Measurements from ENCODE around the gene WDR81. TPM values are rescaled to one million over a fixed set of nuclear protein-coding genes. Genes with fewer than 3 reads are reported as not detected.

WDR81 gene
- 13.2 to 33.0 TPM (median 29.4 TPM) in 5 replicates for total RNA-seq (2022; extraction: Qiagen RNA extraction; ENCODE audit: low read depth)

GRCh38 chr17:1724351-1724868 lies at the start of gene WDR81:
Gene WDR81, plus strand, starts transcription at chr17:1724704. Its CDS starts 256 bp downstream, at chr17:1724960.

GRCh38 chr17:1684378-1685189 lies 39.9 kb upstream of the WDR81 start, which contains the start of gene PRPF8:
Gene PRPF8, minus strand, starts transcription at chr17:1684867. Its CDS starts 296 bp downstream, at chr17:1684571.

GRCh38 chr17:1709971-1710806 lies 14.3 kb upstream of the WDR81 start, which contains the start of gene TLCD2:
Gene TLCD2, minus strand, starts transcription at chr17:1710377. Its CDS starts 135 bp downstream, at chr17:1710242.

GRCh38 chr17:1742371-1743087 lies 18.0 kb downstream of the WDR81 start, which contains the start of gene SERPINF2:
Gene SERPINF2, plus strand, starts transcription at chr17:1742871. Its CDS starts 2,125 bp downstream, at chr17:1744996.

Other genes starting within 250 kb of the WDR81 start
- 85.5 to 152 TPM (median 144 TPM) in 5 replicates for gene MYO1C, start 232.0 kb upstream of the WDR81 start, total RNA-seq (2022; extraction: Qiagen RNA extraction; ENCODE audit: low read depth)
- 15.9 to 28.7 TPM (median 24.0 TPM) in 5 replicates for gene INPP5K, start 208.1 kb upstream of the WDR81 start, total RNA-seq (2022; extraction: Qiagen RNA extraction; ENCODE audit: low read depth)
- gene PITPNA, start 161.9 kb upstream of the WDR81 start, total RNA-seq (2022; extraction: Qiagen RNA extraction; ENCODE audit: low read depth): 60.7 to 75.6 TPM (median 69.3 TPM) in 5 replicates
- gene SLC43A2, start 95.9 kb upstream of the WDR81 start, total RNA-seq (2022; extraction: Qiagen RNA extraction; ENCODE audit: low read depth): 2.7 to 7.2 TPM (median 6.3 TPM) in 5 replicates
- 0.25 to 0.39 TPM (median 0.33 TPM) in 5 replicates for gene SCARF1, start 79.0 kb upstream of the WDR81 start, total RNA-seq (2022; extraction: Qiagen RNA extraction; ENCODE audit: low read depth)
- 10.2 to 17.6 TPM (median 16.4 TPM) in 5 replicates for gene RILP, start 74.8 kb upstream of the WDR81 start, total RNA-seq (2022; extraction: Qiagen RNA extraction; ENCODE audit: low read depth)
- gene PRPF8, start 39.8 kb upstream of the WDR81 start, total RNA-seq (2022; extraction: Qiagen RNA extraction; ENCODE audit: low read depth): 238 to 286 TPM (median 264 TPM) in 5 replicates
- gene TLCD2, start 14.3 kb upstream of the WDR81 start, total RNA-seq (2022; extraction: Qiagen RNA extraction; ENCODE audit: low read depth): 1.3 to 2.0 TPM (median 1.6 TPM) in 5 replicates
- 1.7 to 3.1 TPM (median 2.3 TPM) in 5 replicates for gene SERPINF2, start 18.2 kb downstream of the WDR81 start, total RNA-seq (2022; extraction: Qiagen RNA extraction; ENCODE audit: low read depth)
- 0.99 to 2.3 TPM (median 1.6 TPM) in 5 replicates for gene SERPINF1, start 37.4 kb downstream of the WDR81 start, total RNA-seq (2022; extraction: Qiagen RNA extraction; ENCODE audit: low read depth)
- gene SMYD4, start 105.2 kb downstream of the WDR81 start, total RNA-seq (2022; extraction: Qiagen RNA extraction; ENCODE audit: low read depth): 6.8 to 10.2 TPM (median 9.4 TPM) in 5 replicates
- gene RPA1, start 105.3 kb downstream of the WDR81 start, total RNA-seq (2022; extraction: Qiagen RNA extraction; ENCODE audit: low read depth): 61.3 to 80.6 TPM (median 72.8 TPM) in 5 replicates